COR-L47 (cell line): ENCODE measurements around the gene PTPRG.

Experiments used
- DNase-seq: peaks from one replicate; lab custom pipeline; 2025; lab: John Stamatoyannopoulos, UW

The PTPRG gene

DNA sequence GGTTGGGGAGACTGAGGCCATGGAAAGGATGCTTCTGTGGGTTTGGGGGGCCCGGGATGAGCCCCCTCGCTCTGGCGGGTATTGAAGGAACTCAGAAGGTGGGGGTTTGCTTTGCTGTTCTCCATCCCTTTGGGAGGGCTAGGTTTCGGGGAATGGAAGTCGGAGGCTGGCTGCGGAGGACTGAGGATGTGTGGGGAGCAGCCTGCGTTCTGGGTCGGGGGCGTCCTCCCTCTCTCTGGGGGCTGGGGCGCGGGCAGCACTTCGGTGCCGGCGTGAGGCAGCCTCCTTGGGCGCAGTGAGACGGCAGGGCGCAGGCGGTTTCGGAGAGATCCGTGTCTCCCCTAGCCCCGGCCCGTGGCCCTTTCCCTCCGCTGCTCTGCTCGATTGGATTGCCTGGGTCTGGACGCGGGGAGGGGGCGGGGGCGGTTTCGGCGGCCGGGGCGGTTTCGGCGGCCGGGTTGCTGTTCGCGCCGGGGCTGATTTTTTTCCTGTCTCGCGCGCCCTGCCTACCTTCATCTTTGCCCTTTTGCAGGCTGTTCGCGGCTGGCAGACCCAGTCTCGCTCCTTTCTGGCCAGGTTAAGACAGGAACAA, 1.4 kb downstream of the PTPRG start:
- no peak for DNase-seq

DNA sequence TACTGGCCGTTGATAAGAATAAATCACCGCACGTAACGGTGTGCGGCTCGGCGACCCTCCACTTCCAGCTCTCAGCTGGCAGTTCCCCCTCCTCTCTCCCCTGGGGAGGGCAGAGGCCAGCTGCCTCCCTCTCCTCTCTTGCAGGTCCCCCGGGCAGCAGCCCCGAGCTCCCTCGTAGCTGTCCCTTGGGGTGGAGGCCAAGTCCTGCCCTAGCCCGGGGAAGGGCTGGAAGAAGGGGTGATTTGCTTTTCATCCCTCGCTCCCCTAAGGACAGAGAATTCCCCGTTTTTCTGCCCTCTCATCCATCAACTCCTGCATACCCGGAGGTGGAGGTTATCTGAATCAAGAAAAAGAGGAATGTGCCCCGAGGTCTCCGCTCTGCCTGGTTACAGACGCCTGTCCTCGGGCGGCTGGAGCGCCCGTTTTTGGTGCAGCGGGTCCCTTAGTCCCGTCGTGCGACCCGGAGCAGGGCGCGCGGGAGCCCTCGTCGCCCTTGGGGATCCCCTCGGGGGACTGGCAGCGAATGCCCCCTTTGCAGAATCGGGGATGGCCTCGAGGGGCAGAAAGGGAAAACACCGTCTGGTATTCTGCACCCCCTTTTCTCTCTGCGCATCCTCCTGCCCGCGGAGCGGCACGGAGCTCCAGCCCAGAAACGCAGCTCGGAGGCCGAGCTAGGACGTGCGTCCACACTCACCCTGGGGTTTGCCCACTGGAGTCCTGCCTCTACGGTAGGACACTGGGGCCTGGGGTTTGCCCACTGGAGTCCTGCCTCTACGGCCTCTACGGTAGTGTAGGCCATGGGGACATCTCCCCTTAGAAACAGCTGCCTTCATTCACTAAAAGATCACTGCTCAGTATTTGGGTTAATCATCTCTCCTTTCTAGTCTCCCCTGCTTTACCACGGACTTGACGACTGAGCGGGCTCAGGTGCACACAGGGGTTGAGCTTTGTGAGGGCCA, 2.2 kb downstream of the PTPRG start:
- no peak for DNase-seq

DNA sequence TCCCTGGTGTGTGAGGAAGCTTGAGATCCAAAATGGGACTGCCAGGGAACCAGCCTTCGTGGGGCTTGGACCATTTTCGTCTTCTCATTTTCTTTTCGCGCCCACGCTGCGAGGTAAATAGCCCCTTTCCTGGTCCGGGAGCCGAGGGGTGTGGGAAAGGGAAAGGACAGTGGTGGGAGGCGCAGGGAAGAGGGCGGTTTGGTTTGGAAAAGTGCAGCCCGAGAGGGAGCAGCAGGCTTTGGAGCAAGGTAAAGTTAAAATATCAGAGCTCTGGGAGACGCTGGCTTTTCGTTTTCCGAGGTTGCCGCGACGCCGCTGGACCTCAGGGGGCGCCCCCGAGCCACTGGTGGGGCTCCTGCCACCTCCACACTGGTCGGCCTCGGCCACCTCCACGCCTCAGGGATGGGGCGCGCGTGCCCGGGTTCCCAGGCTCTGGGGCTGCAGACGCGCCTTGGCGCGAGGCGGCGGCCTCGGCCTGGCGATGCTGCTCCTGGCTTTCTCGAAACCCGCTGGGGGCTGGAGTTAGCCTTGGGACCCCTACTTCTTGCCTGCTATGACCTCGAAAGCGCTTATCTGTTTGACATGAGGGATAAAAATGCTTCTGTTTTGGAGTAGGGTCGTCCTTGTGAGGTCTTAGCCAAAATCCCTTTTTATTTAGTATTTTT, 3.2 kb downstream of the PTPRG start:
- no peak for DNase-seq

DNA sequence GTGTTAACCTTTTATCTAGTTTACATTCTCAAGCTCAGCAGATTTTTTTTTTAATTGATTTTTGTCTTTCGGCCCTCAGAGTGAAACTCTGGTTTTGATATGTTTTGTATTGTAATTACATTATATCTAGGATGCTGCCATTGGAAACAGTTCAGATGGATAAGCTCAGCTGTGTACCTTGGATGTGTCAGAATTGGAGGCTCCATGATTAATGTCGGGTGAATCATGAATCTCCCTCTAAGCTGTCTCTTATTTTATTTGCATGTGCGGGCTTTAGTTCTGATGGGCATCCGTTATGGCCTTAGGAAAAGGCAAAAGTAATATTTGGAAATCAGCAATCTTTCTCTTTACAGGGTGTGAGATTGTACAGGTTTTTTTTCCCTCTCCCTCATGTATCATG, 4.2 kb downstream of the PTPRG start:
- DNase-seq: no peak

DNA sequence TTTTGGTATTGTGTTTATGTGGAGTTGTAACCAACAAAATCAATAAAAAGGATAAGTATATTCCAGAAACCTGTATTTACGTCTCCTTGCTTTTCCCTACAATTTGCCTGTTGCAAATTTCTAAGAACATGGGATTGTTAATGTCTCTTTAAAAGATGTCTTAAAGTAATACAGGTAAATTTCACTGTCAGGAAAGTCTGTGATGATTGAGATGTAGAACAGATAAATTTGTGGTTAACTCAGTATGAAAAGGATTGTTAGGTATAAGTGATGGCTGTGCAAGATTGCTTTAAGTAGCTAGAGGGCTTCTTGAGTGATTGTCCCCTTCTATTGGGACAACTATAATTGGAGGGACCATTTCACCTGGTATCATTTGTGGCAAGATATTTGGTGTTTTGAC, 6.8 kb downstream of the PTPRG start:
- DNase-seq: no peak

DNA sequence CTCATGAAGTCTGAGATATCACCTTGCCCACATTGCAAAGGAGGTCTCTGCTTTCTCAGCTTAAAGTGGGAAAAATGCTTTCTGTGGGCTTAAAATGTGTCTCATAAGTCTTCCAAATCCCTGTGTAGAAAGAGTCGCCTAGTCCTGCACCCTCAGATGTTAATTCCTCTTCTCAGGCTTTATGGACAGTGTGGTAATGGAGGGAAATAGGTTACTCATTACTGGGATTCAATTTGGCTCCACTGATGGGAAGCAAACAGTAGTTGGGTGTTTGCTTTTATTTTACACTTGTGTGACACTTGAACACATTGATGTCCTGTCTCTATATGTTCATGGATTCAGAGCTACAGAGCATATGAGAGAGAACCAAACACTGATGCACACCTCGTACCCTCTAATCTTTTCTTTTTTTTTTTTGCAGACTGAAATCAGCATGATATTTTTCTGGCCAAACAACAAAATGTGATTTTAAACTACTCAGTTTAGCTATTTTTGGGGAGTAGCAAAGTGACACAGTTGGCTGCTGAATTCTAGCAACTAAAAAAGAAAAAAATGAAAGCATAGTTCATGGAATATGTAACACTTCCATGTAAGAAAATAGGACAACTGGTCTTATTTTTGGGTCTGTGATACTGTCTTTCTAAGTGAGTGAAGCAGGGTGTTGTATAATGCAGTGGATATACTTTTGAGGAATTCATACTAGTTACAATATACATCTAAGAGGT, 8.6 kb downstream of the PTPRG start:
- DNase-seq: no peak

- no peak for DNase-seq
Observed at GRCh38 chr3:61570813-61571212, 9.4 kb downstream of the PTPRG start.

DNA sequence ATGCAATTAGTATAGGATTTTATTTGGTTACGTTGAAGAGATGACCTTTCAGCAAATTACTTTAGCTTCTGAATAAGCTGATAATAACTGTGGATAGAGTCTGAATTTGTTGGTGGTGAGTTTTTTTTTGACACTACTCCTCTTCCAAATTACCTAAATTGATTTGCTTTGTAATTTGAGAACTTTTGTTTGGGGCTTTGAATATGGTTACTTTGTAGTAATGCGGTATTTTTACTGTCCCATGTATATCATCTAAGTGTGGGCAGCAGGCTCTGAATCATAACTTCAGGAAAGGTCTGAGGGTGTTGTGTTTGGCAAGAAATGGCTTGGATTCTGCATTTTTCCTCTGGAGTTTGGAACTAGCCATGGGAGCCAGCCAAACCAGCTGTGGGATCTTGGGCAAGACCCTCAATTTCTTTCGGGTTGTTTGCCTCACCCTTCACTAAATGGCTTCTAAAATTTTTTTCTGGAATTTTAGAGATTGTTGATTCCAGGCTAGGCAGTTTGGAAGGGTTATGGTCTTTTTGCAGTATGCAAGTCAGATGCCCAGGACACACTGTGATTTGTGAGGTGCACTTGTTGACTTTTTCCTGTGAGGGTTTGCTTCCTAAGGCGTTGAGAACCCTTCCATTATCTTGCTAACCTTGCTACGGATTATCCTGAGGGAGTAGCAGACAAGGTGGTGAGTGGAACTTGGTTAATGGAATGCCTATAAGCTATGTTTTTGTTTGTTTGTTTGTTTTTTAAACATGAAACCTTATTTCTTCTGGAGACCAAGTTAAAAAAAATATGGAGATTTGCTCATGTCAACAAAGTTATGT, 10.4 kb downstream of the PTPRG start:
- no peak for DNase-seq

DNA sequence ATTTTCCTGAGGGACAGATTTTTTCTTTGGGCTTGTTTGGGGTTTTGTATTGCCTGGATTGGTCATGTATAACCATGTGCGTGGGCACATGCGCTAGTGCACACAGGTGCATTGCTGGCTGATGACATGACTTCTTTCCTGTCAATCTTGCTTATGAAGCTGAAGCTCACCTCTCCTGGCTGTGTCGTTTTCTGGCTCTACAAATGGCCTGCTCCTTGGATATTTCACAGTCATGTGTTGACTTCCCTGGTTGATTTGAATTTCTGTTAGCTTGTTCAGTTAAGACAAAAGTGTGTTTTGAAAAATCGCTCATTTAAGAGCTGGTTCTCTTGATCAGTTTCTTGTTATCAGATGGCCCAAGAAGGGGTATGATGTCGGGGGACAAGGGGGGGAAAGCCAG, 11.5 kb downstream of the PTPRG start:
- no peak for DNase-seq

DNA sequence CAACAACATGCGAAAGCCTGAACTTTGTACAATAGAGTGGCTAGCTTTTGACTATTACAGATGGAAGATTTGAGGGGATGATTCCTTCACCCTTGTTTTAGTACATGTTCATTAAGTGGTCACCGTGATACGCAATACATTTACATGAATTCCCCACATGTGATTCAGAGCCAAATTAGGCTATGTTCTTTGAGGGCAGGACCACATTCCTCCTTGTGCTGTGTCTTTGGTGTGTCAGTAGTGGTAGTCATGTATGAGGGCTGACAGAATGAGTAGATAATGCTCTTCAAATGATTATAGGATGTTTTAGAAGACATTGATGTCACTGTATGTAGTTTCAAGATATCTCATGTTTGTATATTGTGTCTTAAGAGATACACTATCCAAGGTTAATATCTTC, 12.1 kb downstream of the PTPRG start:
- no peak for DNase-seq

DNA sequence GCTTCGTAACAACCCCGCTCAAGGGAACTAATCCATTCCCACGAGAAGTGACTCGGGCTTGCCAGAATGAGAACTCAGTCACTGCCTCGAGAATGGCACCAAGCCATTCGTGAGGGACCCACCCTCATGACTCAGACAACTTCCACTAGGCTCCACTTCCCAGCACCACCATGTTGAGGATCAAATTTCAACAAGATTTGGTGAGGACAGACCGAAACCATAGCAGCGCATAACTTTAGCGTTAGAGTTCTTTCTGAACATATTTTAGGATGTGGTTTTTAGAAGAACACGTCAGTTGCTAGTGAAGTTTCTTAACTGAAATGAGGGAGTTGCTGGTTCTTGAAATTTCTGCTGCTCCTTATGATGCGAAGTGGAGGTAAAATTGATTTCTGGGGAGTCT, 13.5 kb downstream of the PTPRG start:
- DNase-seq: no peak

DNA sequence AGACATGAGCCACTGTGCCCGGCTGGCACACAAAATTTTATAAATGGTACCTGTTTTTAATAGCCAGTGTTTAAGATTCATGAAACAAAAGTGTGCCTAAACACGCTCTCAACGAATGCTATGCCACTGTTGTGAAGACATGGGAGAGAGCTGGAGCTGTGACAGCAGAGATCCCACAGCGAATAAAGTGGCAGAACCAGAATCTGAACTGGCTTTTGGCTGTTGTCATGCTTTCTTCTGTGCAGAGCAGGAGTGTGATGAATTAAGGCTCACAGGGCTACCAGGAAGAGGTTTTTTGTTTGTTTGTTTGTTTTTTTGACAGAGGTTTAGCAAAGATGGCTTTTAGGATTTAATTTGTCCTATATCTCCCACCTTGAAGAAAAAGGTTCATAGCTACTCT, 14.5 kb downstream of the PTPRG start:
- DNase-seq: no peak

DNA sequence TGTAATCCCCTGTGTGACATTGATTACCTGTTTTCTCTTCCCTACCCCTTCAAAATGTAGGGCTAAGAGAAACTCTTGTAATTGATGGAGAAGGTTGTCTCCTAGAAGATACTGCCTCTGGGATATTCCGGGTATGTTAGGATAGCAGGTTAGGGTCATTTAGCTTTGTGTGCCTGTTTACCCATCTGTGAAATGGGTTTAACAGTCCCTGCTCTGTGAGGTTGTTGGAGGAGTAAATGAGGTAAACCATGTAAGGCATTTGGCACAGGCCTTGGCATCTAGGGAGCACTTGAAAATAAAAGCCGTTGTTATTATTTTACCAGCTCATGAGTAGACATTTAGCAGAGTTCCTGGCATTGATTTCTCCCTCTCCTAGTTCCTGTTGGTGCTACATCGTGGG, 16.4 kb downstream of the PTPRG start:
- DNase-seq: no peak

DNA sequence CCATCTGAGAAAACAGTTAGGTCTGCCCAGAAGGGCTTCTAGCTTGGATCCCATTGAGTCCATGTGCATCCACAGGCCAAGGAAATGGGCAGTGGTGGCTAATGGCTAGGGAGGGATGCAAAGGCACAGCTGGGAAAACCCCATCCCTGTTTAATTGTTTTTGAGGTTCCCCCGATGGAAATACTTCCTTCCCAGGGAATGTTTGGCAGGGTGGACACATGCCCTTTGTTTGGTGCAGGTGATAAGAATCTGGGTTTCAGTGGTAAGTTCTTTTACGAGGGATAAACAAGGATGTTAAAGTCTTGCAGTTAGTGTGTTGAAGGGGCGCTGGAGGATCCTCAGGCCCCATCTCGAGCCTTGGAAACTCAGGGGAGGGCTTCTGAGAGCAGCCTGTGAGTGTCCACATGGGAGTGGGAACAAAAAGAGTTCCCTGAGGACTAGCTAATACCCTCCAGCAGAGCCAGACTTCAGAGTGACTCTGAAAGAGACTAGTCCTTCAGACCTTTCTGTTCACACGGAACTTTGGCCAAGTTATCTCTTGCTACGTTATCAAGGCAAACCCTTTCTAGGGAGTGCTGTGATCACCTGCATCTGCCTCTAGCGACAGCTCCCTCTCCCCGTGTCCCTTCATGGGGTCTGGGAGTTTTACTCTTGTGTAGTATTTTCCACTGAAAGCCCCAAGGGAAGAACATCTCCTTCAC, 17.4 kb downstream of the PTPRG start:
- DNase-seq: no peak

GRCh38 chr3:61579685-61580084, 18.3 kb downstream of the PTPRG start:
- DNase-seq: no peak

DNA sequence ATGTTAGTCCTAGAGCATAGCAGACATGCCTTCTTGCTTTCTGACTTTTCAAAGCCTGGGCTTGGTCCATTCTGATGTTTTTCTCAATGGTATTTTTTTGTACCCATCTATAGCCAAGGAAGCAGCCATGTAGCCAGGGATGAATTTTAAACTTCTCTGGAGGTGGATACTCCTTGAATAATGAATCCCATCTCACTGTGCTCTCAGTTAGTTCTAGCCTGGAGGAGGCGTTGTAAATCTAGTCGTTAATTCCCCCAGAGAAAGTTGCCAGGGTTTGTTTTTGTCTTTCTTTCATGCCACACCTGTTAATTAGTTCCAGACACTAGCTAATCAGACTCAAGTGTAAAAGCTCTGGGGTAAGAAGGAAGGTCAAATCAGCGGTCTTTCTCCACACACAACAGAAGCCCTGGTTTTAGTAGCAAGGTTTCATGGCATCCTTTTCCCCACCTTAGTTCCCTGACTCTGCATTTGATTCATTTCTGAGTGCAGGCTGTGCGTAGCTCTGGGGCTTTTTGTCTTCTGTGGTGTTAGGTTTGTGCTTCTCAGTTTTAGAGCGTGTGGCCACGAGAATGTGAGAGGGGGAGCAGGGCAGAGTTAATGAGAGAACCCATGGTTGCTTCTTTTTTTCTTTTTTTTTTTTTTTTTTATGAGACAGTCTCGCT, 19.7 kb downstream of the PTPRG start:
- no peak for DNase-seq

DNA sequence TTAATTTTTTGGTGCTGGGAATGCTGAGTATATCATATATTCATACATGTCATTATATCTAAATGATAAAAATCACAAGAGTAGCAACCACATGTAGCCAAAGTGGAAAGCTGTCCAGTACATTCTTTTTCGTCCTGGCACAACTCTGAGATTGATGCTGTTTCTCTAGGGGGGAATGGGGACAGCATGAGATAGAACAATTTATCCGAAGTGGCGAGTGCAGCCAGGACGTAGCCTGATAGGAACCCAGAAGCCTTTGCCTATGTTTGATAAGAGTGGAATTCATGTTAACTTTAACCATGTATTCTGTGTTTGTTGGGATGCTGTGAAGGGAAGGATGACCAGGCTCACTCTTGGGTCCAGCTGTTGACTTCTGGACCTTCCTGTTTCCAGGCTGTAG, 20.9 kb downstream of the PTPRG start:
- no peak for DNase-seq

- no peak for DNase-seq
Observed at GRCh38 chr3:61582846-61583245, 21.5 kb downstream of the PTPRG start.

DNA sequence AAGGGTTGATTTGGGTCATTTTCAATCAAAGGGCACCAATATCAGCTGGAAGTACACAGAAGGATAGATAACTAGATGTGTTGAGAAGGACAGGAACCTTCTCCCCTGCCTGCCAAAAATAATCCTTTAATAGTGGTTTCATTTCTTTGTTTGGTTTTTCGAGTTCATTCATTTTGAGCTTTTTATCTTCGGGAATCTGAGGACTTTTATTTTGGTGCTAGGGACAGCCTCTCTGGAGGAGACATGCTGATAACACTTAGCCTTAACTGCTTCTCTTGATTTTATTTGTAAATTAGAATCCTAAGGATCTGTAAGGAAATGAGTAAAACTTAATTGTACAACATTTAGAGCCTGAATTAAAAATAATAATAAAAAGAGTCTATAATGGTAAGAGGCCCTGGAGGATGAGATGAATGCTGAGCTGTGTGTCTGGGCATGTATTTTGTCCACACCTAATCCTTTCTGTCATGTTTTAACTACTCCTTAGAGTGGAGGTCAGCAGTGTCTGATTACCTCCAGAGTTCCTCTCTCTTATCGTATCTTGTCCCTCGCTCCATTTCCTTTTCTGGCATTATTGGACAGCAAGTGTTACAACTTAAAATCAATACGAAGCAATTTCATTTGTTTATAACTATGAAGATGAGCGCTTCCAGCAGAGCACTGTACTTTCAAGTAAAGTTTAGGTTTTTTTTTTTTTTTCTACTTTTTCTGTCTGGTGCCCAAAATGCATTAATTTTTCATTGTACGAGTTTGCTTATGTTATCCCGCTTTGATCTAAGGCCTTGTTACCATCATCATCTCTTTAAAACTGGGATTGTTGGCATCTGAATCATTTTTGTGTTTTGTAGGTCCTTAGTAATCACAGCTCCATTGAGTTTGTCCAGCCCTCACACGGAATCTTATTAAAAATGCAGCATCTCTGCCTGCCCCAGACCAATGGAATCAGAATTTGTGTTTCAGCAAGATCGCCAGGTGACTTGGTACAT, 22.8 kb downstream of the PTPRG start:
- DNase-seq: no peak
